SK-N-SH (cell line): Measurements from ENCODE around the gene CHMP4A. TPM values are rescaled to one million over a fixed set of nuclear protein-coding genes. Genes with fewer than 3 reads are reported as not detected.
"Not testable (repeated sequence)": the region's sequence is repeated elsewhere in the genome, so short reads cannot be mapped to it uniquely, and the experiment has no call there.

Source experiments
- CTCF ChIA-PET: fragments of 300-600, 350-600 bp; formaldehyde crosslinking; extraction: SDS; loops from one replicate; lab custom pipeline; 2021; lab: Yijun Ruan, JAX
- POLR2A ChIA-PET: fragments of 350-600 bp; sonication (Branson Sonifier 250); formaldehyde crosslinking; extraction: SDS; loops from one replicate; lab custom pipeline; 2020; ENCODE audit warnings: antibody characterized with exemption, inconsistent platforms; lab: Yijun Ruan, JAX
- DNase-seq: peaks from one replicate; pipeline ENCODE4 v3.0.0; 2012
- H2AFZ ChIP-seq: fragments of 200-600 bp; sonication (generic); 2 replicates; pipeline ENCODE4 v1.8.1; 2016; ENCODE audit warnings: antibody characterized with exemption, mild to moderate bottlenecking, low read depth
- H3F3A ChIP-seq: fragments of 200-600 bp; sonication (generic); replicated peaks from 2 replicates; pipeline ENCODE3; 2016; ENCODE audit warnings: antibody characterized with exemption, mild to moderate bottlenecking; ENCODE audit not compliant: insufficient read depth
- H3K27ac ChIP-seq, 2 experiments: fragments of 200-500 bp in 1 of 2; fragments of 200-600 bp in 1 of 2; sonication (Bioruptor generic) in 1 of 2; sonication (generic), shearing (Covaris generic) in 1 of 2; 2 replicates each; pipeline versions ENCODE4 v1.5.1 to v1.6.1; 2014 to 2016; ENCODE audit warnings: low read depth in 2 of 2, inconsistent platforms in 1 of 2, low read length in 1 of 2, mild to moderate bottlenecking in 1 of 2, mixed read lengths in 1 of 2
- H3K27me3 ChIP-seq: fragments of 200-600 bp; sonication (generic), shearing (Covaris generic); 2 replicates; pipeline ENCODE4 v1.6.1; 2016; ENCODE audit warnings: mixed run types; ENCODE audit not compliant: insufficient read depth
- H3K36me3 ChIP-seq, 2 experiments: fragments of 200-500 bp in 1 of 2; fragments of 200-600 bp in 1 of 2; sonication (Bioruptor generic) in 1 of 2; sonication (generic) in 1 of 2; replicated peaks in 1 of 2; 2 replicates each; pipeline versions ENCODE3 to v1.5.1; 2014 to 2016; ENCODE audit warnings: low read length in 1 of 2, mild to moderate bottlenecking in 1 of 2; ENCODE audit not compliant: insufficient read depth in 2 of 2, control insufficient read depth in 1 of 2
- H3K4me1 ChIP-seq, 2 experiments: fragments of 200-500 bp in 1 of 2; fragments of 200-600 bp in 1 of 2; sonication (Bioruptor generic) in 1 of 2; sonication (generic), shearing (Covaris generic) in 1 of 2; 2 replicates each; pipeline versions ENCODE4 v1.5.1 to v1.6.1; 2014 to 2016; ENCODE audit warnings: low read depth in 1 of 2, low read length in 1 of 2, mixed run types in 1 of 2; ENCODE audit not compliant: insufficient read depth in 2 of 2, control insufficient read depth in 1 of 2
- H3K4me2 ChIP-seq: fragments of 200-600 bp; sonication (generic), shearing (Covaris generic); 2 replicates; pipeline ENCODE4 v1.6.1; 2017; ENCODE audit warnings: mixed run types
- H3K4me3 ChIP-seq, 2 experiments: fragments of 200-500 bp in 1 of 2; fragments of 200-600 bp in 1 of 2; sonication (Bioruptor generic) in 1 of 2; sonication (generic), shearing (Covaris generic) in 1 of 2; 2 replicates each; pipeline versions ENCODE4 v1.5.1 to v1.8.1; 2014 to 2016; ENCODE audit warnings: low read depth in 2 of 2, inconsistent platforms in 1 of 2, low read length in 1 of 2, mild to moderate bottlenecking in 1 of 2, mixed read lengths in 1 of 2, moderate library complexity in 1 of 2
- H3K79me2 ChIP-seq: fragments of 200-600 bp; sonication (generic); 2 replicates; pipeline ENCODE4 v1.8.1; 2017; ENCODE audit warnings: mild to moderate bottlenecking; ENCODE audit not compliant: insufficient read depth
- H3K9ac ChIP-seq: fragments of 200-600 bp; sonication (generic); 2 replicates; pipeline ENCODE4 v1.6.1; 2017; ENCODE audit warnings: mixed run types
- H3K9me2 ChIP-seq: fragments of 200-600 bp; sonication (generic); 2 replicates; pipeline ENCODE4 v1.6.1; 2017; ENCODE audit warnings: mixed run types
- H3K9me3 ChIP-seq: fragments of 200-600 bp; sonication (generic); 2 replicates; pipeline ENCODE4 v1.6.1; 2017; ENCODE audit warnings: mixed run types, mild to moderate bottlenecking, moderate library complexity
- H4K20me1 ChIP-seq: fragments of 200-600 bp; sonication (generic); 2 replicates; pipeline ENCODE4 v1.6.1; 2017; ENCODE audit warnings: mild to moderate bottlenecking, mixed run types; ENCODE audit not compliant: insufficient read depth
- MEF2A ChIP-seq: IDR thresholded peaks from 2 replicates; pipeline ENCODE4 v1.4.0; 2012; ENCODE audit warnings: low read depth, borderline replicate concordance
- RXRA ChIP-seq: IDR thresholded peaks from 2 replicates; pipeline ENCODE4 v1.4.0; 2012; ENCODE audit warnings: low read depth, mild to moderate bottlenecking, borderline replicate concordance
- WGBS: methylation state at CpG from one replicate; pipeline ENCODE4 v1.1.6; 2017; ENCODE audit warnings: low lambda C conversion rate; 5-methylcytosine and 5-hydroxymethylcytosine counted together
- polyA plus RNA-seq, 3 experiments: library from polyadenylated mRNA; depleted of rRNA; stranded (reverse); fragments of >200 nt; gene quantifications; 2 replicates each; pipeline ENCODE4 v1.2.3, GENCODE V29; 2012
- TF ChIP-seq, protein P1 (sequence below): IDR thresholded peaks from 2 replicates; pipeline ENCODE4 v1.6.1; 2012; ENCODE audit warnings: mild to moderate bottlenecking, low read depth, low read length, moderate library complexity

CHMP4A gene
- polyA plus RNA-seq, 1 of the 3 experiments (the other 2 are of a cell fraction) = 92.4 TPM

DNA sequence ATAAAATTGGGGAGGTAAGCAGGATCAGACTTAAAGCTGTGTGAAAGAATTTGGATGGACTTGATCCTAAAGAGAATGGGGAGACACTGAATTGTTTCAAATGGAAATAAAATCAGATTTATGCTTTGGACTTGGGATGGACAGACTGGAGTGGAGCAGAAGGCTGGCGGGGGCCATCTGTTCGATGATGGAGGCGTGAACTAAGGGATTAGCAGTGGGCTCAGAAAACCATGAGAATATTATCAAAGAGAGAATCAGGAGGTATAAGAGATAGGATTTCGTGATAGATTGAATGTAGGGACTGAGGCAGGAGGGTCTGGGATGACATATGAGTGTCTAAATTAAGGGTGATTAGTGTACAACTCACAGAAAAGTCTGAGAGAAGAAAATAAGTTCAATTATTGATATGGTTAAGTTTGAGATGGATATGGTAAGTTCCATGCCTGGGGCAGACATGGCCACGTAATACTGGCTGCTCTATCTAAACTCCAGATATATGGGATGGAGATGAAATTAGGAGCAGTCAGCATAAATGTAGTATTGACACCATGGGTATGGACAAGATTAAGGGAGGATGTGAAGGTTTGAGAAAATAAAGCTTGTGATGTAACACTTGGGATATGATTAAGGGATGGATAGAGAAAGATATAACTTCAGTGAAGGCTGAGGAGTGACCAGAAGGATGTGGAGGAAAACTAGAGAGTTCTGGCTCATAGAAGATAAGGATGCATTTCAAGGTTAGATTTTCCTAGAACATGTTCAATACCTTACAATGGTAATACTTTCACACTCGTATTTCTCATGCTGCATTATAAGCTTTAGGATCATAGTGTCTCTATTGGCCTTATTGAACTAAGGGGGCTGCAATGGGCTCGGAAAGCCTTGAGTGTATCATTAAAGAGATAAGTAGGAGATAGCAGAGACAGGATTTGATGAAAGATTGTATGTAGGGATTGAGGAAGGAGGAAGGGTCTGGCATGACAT, 8.8 kb downstream of the CHMP4A start (continued):
- no peak for TF ChIP-seq RXRA
- TF ChIP-seq, protein P1, sequence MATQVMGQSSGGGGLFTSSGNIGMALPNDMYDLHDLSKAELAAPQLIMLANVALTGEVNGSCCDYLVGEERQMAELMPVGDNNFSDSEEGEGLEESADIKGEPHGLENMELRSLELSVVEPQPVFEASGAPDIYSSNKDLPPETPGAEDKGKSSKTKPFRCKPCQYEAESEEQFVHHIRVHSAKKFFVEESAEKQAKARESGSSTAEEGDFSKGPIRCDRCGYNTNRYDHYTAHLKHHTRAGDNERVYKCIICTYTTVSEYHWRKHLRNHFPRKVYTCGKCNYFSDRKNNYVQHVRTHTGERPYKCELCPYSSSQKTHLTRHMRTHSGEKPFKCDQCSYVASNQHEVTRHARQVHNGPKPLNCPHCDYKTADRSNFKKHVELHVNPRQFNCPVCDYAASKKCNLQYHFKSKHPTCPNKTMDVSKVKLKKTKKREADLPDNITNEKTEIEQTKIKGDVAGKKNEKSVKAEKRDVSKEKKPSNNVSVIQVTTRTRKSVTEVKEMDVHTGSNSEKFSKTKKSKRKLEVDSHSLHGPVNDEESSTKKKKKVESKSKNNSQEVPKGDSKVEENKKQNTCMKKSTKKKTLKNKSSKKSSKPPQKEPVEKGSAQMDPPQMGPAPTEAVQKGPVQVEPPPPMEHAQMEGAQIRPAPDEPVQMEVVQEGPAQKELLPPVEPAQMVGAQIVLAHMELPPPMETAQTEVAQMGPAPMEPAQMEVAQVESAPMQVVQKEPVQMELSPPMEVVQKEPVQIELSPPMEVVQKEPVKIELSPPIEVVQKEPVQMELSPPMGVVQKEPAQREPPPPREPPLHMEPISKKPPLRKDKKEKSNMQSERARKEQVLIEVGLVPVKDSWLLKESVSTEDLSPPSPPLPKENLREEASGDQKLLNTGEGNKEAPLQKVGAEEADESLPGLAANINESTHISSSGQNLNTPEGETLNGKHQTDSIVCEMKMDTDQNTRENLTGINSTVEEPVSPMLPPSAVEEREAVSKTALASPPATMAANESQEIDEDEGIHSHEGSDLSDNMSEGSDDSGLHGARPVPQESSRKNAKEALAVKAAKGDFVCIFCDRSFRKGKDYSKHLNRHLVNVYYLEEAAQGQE = no peak
- no peak for TF ChIP-seq MEF2A

GRCh38 chr14:24203249-24203886, 9.9 kb downstream of the CHMP4A start:
- 97% methylated on average over 16 of the region's 16 CpGs for WGBS
- H3K27ac ChIP-seq, H3K27me3 ChIP-seq, H2AFZ ChIP-seq, H3K4me3 ChIP-seq, H3F3A ChIP-seq, H3K4me2 ChIP-seq, H3K9ac ChIP-seq, H4K20me1 ChIP-seq, H3K4me1 ChIP-seq, H3K9me3 ChIP-seq, DNase-seq, H3K9me2 ChIP-seq: not testable (repeated sequence)
- Histone ChIP-seq H3K79me2 (peaks cover 27% of the 10 kb centered on the region), H3K36me3 (peaks cover 27 to 56% of the 10 kb centered on the region in 2 experiments)
- ChIA-PET CTCF (interaction anchor here (0.7 to 1.8 kb wide), 4 partner anchors 12 to 130 kb away, joined by 3 to 4 read pairs (median 3); partner anchors contain the start of genes CIDEB, IRF9 and MDP1), POLR2A (interaction anchor here (0.9 kb wide), 1 partner anchor 10 kb away, joined by 3 read pairs; the partner anchor contains the start of gene CHMP4A)

- CTCF ChIA-PET = interaction anchor here (0.9 to 1.1 kb wide), 2 partner anchors 106 to 131 kb away, joined by 3 read pairs; partner anchors contain the start of gene CIDEB
- WGBS = 85% methylated on average over 8 of the region's 8 CpGs
- POLR2A ChIA-PET = interaction anchor here (0.9 kb wide), 1 partner anchor 11 kb away, joined by 3 read pairs; the partner anchor contains the start of gene CHMP4A
Observed at GRCh38 chr14:24202538-24202937, 10.8 kb downstream of the CHMP4A start.

More at GRCh38 chr14:24202538-24202937, 10.8 kb downstream of the CHMP4A start:
- H3K4me2 ChIP-seq, H3F3A ChIP-seq, H3K27me3 ChIP-seq, H3K27ac ChIP-seq, H3K9me2 ChIP-seq, H3K4me3 ChIP-seq, H4K20me1 ChIP-seq, H3K9ac ChIP-seq, DNase-seq, H3K4me1 ChIP-seq, H3K9me3 ChIP-seq, H2AFZ ChIP-seq: not testable (repeated sequence)
- H3K79me2 ChIP-seq = peaks cover 33% of the 10 kb centered on the region
- peaks cover 23 to 49% of the 10 kb centered on the region in 2 experiments for H3K36me3 ChIP-seq
